GM18907 (cell line): ENCODE measurements around the gene TKTL2.
"Not testable (repeated sequence)": the region's sequence is repeated elsewhere in the genome, so short reads cannot be mapped to it uniquely, and the experiment has no call there.

Experiments used
- ATAC-seq: cut with Tn5 transposase; IDR thresholded peaks from one replicate; pipeline ENCODE4 v1.9.1; 2021; ENCODE audit warnings: mild to moderate bottlenecking, moderate library complexity; ENCODE audit not compliant: unreplicated experiment

Gene TKTL2

DNA sequence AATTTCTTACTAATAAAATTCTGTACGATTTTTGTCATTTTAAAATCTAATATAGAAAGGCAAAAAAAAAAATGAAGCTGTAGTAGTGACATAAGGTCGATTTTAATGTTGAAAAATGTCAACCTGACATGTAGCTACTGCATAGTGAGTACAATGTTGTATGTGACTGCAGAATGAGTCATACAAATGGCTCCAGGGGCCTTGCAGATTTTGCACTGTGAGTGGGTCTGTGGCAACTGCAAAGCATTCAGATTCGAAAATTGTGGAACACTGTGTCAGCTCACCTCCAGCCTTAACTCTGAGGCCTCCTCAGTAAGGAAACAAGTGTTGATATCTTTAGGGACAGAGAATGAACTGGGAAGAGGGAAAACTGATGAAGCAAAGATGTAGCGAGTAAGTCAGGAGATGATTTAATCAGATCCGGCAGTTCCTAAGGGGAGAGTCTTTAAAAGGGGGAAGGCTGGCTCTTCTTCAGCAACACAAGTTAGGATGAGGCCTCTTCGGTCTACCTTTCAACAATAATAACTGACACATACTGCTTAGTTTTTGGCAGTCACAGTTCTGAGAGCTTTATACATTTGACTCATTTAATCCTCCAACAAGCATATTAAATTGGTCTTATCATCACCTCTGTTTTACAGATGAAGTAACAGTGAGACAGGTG, 24.9 kb downstream of the TKTL2 start:
- no peak for ATAC-seq

DNA sequence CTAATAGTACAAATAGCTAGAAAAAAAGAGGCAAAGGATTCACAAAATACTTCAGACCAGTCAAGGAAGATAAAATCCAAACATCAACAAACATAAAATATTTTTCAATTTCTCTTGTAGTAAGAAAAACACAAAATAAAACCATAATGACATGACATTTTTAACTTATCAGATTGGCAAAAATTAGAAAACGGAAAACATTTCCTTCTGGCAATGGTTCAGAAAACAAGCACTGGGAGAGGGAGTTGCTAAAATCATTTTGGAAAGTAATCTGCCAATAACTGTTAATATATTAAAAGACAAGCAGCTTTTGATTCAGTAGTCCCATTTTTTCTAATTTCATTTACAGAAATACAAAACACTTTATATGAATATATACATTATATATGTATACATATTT, 26.1 kb downstream of the TKTL2 start:
- no peak for ATAC-seq

DNA sequence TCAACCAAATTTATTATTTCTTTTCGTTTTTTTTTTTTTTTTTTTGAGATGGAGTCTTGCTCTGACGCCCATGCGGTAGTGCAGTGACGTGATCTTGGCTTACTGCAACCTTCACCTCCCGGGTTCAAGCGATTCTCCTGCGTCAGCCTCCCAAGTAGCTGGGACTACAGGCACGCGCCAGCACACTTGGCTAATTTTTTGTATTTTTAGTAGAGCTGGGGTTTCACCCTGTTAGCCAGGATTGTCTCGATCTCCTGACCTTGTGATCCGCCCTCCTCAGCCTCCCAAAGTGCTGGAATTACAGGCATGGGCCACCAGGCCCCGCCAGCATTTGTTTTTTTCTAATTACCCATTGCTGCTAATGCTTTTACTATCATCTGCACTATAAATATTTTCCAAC, 26.5 kb downstream of the TKTL2 start:
- not testable (repeated sequence) for ATAC-seq

DNA sequence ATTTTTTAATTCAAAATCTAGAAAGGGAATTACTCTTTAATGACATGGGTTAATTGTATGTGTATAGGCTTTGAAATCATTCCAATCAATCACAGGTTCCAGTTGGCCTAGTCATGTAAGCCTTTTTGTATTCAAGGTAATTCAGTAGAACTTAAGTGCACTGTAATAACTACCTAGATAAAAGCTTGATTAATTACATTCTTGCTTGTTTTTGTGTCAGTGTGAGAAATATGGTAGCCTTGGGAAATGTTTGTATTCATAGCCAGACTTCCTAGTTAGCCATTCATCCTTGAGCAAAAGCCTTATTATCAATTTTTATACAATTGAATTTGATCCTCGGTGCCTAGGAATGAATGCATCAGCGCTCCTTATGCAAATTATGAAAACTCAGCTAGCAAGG, 33.5 kb downstream of the TKTL2 start:
- ATAC-seq = no peak
